GM10266 (cell line): ENCODE measurements around the gene BBX.
"Not testable (repeated sequence)": the region's sequence is repeated elsewhere in the genome, so short reads cannot be mapped to it uniquely, and the experiment has no call there.

Experiments
- DNase-seq: peaks from one replicate; pipeline ENCODE4 v3.0.0; 2012; ENCODE audit errors: extremely low spot score
- CTCF ChIP-seq: IDR thresholded peaks from 2 replicates; pipeline ENCODE4 v1.5.1; 2012; ENCODE audit warnings: mild to moderate bottlenecking, low read depth; ENCODE audit not compliant: control insufficient read depth, insufficient read depth; ENCODE audit errors: missing control alignments

BBX gene

GRCh38 chr3:107833722-107834416 is 311.1 kb downstream of the BBX start:
- no peak for TF ChIP-seq CTCF
- DNase-seq = no peak

- not testable (repeated sequence) for DNase-seq
These were observed 312.2 kb downstream of the BBX start for GRCh38 chr3:107835001-107835400.

- DNase-seq = no peak
- TF ChIP-seq CTCF = no peak
These were observed 315.3 kb downstream of the BBX start for GRCh38 chr3:107837895-107838612.

GRCh38 chr3:107841831-107842230 is 319.1 kb downstream of the BBX start:
- no peak for TF ChIP-seq CTCF
- DNase-seq = no peak

- DNase-seq = no peak
- TF ChIP-seq CTCF = no peak
These were observed 320.2 kb downstream of the BBX start for GRCh38 chr3:107842940-107843339.

GRCh38 chr3:107845380-107846278 is 322.9 kb downstream of the BBX start:
- no peak for DNase-seq
- TF ChIP-seq CTCF = no peak

GRCh38 chr3:107846279-107846852 is 323.6 kb downstream of the BBX start:
- peak; percentile 32 for DNase-seq
- TF ChIP-seq CTCF = peak; percentile 63
